OCI-LY1 (cell line): ENCODE results near the gene ABCB9.

ENCODE experiments used
- H2AFZ ChIP-seq: fragments of 200-600 bp; sonication (generic), shearing (Covaris generic); 2 replicates; pipeline ENCODE4 v1.6.0; 2014; ENCODE audit warnings: antibody characterized with exemption, mild to moderate bottlenecking, low read length
- H3F3A ChIP-seq: fragments of 200-600 bp; sonication (generic), shearing (Covaris generic); 2 replicates; pipeline ENCODE4 v1.6.0; 2014; ENCODE audit warnings: mild to moderate bottlenecking, antibody characterized with exemption, low read length, moderate library complexity; ENCODE audit not compliant: insufficient read depth
- H3K27ac ChIP-seq: fragments of 200-600 bp; sonication (generic); 2 replicates; pipeline ENCODE4 v1.5.1; 2014; ENCODE audit warnings: low read length, mixed run types, mild to moderate bottlenecking, low read depth; ENCODE audit not compliant: poor library complexity, severe bottlenecking
- H3K27me3 ChIP-seq: fragments of 200-600 bp; sonication (generic); 2 replicates; pipeline ENCODE4 v1.6.0; 2014; ENCODE audit warnings: antibody characterized with exemption, mild to moderate bottlenecking, low read length, moderate library complexity; ENCODE audit not compliant: insufficient read depth
- H3K36me3 ChIP-seq: fragments of 200-600 bp; sonication (generic); 2 replicates; pipeline ENCODE4 v1.6.1; 2014; ENCODE audit warnings: mild to moderate bottlenecking, antibody characterized with exemption, low read length, moderate library complexity, mixed read lengths; ENCODE audit not compliant: insufficient read depth
- H3K4me1 ChIP-seq: fragments of 200-600 bp; sonication (generic); 2 replicates; pipeline ENCODE4 v1.5.1; 2014; ENCODE audit warnings: mild to moderate bottlenecking, low read length, moderate library complexity; ENCODE audit not compliant: insufficient read depth, severe bottlenecking
- H3K4me2 ChIP-seq: fragments of 200-600 bp; sonication (generic), shearing (Covaris generic); 2 replicates; pipeline ENCODE4 v1.6.1; 2014; ENCODE audit warnings: low read length
- H3K4me3 ChIP-seq: fragments of 200-600 bp; sonication (generic); 2 replicates; pipeline ENCODE4 v1.5.1; 2014; ENCODE audit warnings: low read length, low read depth, mild to moderate bottlenecking, mixed read lengths; ENCODE audit not compliant: poor library complexity, severe bottlenecking
- H3K79me2 ChIP-seq: fragments of 200-600 bp; shearing (Covaris generic); 2 replicates; pipeline ENCODE4 v1.6.1; 2016; ENCODE audit warnings: mixed run types, low read length, mixed read lengths; ENCODE audit not compliant: insufficient read depth
- H3K9ac ChIP-seq: fragments of 200-600 bp; sonication (generic), shearing (Covaris generic); 2 replicates; pipeline ENCODE4 v1.6.1; 2014; ENCODE audit warnings: mild to moderate bottlenecking, low read length, mixed read lengths
- H3K9me2 ChIP-seq: fragments of 200-600 bp; sonication (generic), shearing (Covaris generic); 2 replicates; pipeline ENCODE4 v1.6.1; 2014; ENCODE audit warnings: low read depth, mild to moderate bottlenecking, low read length, mixed read lengths
- H3K9me3 ChIP-seq: fragments of 200-600 bp; shearing (Covaris generic); 2 replicates; pipeline ENCODE4 v1.6.1; 2014; ENCODE audit warnings: low read length, mixed read lengths
- H4K20me1 ChIP-seq: fragments of 200-600 bp; sonication (generic), shearing (Covaris generic); 2 replicates; pipeline ENCODE4 v1.6.0; 2016; ENCODE audit warnings: mild to moderate bottlenecking, low read length; ENCODE audit not compliant: insufficient read depth
- CTCF ChIP-seq: fragments of 200-600 bp; sonication (generic), shearing (Covaris generic); IDR thresholded peaks from 2 replicates; pipeline ENCODE4 v1.5.1; 2017; ENCODE audit warnings: mild to moderate bottlenecking, antibody characterized with exemption, low read length, moderate library complexity, mixed read lengths
- EZH2 ChIP-seq: fragments of 200-600 bp; sonication (generic), shearing (Covaris generic); IDR thresholded peaks from 2 replicates; pipeline ENCODE4 v1.8.0; 2017; ENCODE audit warnings: borderline replicate concordance, mixed run types, mild to moderate bottlenecking, antibody characterized with exemption, low read length, moderate library complexity, mixed read lengths

The ABCB9 gene

DNA sequence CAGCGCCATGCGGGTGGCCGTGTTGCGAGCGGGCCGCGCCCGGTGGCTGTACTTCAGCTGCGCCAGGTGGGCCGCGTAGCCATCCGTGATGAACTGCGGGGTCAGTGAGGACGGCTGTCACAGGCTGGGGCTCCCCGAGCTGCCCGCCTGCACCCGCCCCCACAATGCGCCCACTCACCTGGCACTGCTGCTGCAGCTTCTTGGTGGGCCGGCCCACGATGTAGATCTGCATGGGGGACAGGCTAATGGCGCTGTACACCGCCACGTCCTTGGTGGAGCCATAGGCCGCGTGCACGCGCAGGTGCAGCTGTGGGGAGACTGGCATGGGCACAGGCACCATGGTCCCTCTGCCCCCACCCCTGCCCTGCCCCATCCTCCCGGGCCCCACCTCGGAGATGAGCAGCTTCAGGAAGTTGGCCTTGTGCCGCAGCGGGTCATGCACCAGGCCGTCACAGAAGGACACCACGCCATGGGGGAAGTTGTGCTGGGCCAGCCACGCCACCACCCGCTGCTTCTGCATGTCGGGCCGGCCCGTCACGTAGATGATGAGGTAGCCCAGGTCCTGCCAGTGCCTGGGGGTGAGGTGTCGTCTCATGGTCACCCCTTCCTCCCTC, 20.1 kb upstream of the ABCB9 start:
- H4K20me1 ChIP-seq: no peaks in the 10 kb centered on the region
- H3K9me2 ChIP-seq: no peaks in the 10 kb centered on the region
- TF ChIP-seq EZH2 (no peak), CTCF (no peak)
- peaks cover 93% of the 10 kb centered on the region for H3K36me3 ChIP-seq
- no peak overlapping the region for H2AFZ ChIP-seq
- no peak overlapping the region for H3K4me2 ChIP-seq
- peaks cover 41% of the 10 kb centered on the region for H3K4me1 ChIP-seq
- no peak overlapping the region for H3K9ac ChIP-seq
- H3K27ac ChIP-seq: no peak overlapping the region
- H3K79me2 ChIP-seq: no peaks in the 10 kb centered on the region
- no peak overlapping the region for H3K4me3 ChIP-seq
- H3F3A ChIP-seq: 0 out of 2 replicates have a peak, but pooled peaks cover 6% of the 10 kb centered on the region
- H3K9me3 ChIP-seq: no peaks in the 10 kb centered on the region
- H3K27me3 ChIP-seq: no peaks in the 10 kb centered on the region

DNA sequence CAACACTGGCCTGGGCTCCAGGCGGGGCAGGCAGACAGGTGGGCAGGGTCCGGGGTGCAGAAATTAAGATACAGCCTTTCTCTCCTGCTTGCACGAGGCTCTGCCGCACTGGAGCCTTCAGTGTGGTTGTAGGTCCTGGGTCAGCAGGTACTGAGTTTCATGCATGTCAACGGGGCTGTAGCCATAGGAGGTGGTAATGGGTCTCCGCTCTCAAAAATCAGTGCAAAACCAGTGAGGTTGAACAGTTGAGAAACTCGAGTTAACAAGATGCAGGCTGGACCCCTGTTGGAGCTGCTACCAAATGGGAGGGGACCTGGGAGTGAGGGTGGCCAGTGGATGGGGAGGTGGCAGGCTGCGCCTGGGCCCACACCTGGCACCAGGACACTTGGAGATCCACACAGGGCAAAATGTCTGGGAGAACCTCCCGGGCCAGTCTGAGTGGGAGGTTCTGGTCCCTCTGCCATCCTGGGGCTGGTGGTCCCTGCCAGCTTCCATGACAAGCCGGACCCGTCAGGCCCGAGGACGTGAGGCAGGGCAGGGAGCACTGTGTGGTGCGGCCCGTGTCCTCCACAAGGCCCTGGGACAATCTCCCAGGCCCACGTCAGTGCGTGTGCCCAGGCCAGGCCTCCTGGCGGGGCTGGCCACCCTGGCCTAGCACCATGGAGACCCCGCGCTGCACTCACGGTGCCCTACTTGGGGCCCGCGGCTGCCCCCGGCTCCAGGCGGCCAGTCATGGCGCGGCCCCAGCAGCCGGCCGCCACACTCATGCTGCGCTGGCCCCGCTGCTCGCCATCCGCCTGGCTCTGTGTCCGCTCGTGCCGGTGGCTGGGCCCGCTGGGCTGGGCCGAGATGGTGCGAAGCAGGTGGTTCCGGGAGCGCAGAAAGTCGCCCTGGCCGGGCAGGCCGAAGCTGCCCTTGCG, 19.3 kb upstream of the ABCB9 start:
- Histone ChIP-seq H3K9ac (peak overlapping the region; percentile 1; the same call in 1 of the 2 replicates), H3K36me3 (peaks cover 91% of the 10 kb centered on the region), H3K9me3 (no peaks in the 10 kb centered on the region), H3K9me2 (no peaks in the 10 kb centered on the region), H3K27me3 (no peaks in the 10 kb centered on the region), H3F3A (0 out of 2 replicates have a peak, but pooled peaks cover 6% of the 10 kb centered on the region), H3K4me1 (peaks cover 41% of the 10 kb centered on the region), H3K27ac (peak overlapping the region; percentile 74), H2AFZ (no peak overlapping the region), H4K20me1 (no peaks in the 10 kb centered on the region), H3K79me2 (no peaks in the 10 kb centered on the region), H3K4me2 (no peak overlapping the region), H3K4me3 (no peak overlapping the region)
- TF ChIP-seq EZH2 (no peak), CTCF (no peak)

DNA sequence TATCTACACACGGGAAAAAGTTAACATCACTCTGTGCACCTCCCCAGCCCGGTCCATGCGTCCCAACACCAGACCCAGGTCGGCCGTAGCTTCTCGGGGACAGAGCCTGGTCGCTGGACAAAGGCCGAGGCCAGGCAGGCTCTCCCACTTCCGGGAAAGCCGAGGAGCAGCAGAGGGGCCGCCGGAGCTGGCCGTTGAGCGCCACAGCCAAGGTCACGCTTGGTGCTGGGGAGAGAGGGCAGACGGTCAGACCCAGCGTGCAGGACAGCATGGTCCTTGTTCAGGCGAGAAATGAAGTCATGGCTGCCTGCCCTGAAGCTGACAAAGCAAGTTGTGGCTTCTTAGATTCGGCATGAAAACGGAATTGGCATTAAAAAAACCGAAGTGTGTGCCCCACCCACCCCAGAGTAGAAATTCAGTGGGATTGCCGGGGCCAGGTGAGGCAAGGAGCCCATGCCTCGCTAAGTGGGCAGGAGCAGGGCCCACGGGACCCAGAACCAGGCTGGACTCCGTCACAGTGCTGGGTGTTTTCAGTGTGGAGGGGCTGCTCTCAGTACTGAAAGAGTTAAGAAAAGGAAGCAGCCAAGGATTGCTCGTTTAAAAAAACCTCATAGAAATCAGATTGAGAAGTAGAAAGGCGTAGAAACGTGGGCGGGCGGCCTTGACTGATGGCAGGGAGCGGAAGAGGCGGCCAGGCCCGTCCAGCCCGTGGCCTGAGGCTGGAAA, 18.5 kb upstream of the ABCB9 start:
- Histone ChIP-seq H3K4me2 (peak overlapping the region; percentile 13; the same call in 1 of the 2 replicates), H3K9ac (peak overlapping the region; percentile 1; the same call in 1 of the 2 replicates), H2AFZ (no peak overlapping the region), H3K79me2 (no peaks in the 10 kb centered on the region), H4K20me1 (no peaks in the 10 kb centered on the region), H3K27ac (peak overlapping the region; percentile 74), H3K9me2 (no peaks in the 10 kb centered on the region), H3K36me3 (peaks cover 85% of the 10 kb centered on the region), H3K9me3 (no peaks in the 10 kb centered on the region), H3K27me3 (no peaks in the 10 kb centered on the region), H3K4me1 (peaks cover 44% of the 10 kb centered on the region), H3K4me3 (no peak overlapping the region), H3F3A (0 out of 2 replicates have a peak, but pooled peaks cover 6% of the 10 kb centered on the region)
- TF ChIP-seq EZH2 (no peak), CTCF (no peak)
